ENCODE data around the gene TMEM243.
"Not testable (repeated sequence)": the region's sequence is repeated elsewhere in the genome, so short reads cannot be mapped to it uniquely, and the experiment has no call there.

Gene TMEM243, protein sequence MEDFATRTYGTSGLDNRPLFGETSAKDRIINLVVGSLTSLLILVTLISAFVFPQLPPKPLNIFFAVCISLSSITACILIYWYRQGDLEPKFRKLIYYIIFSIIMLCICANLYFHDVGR

DNA sequence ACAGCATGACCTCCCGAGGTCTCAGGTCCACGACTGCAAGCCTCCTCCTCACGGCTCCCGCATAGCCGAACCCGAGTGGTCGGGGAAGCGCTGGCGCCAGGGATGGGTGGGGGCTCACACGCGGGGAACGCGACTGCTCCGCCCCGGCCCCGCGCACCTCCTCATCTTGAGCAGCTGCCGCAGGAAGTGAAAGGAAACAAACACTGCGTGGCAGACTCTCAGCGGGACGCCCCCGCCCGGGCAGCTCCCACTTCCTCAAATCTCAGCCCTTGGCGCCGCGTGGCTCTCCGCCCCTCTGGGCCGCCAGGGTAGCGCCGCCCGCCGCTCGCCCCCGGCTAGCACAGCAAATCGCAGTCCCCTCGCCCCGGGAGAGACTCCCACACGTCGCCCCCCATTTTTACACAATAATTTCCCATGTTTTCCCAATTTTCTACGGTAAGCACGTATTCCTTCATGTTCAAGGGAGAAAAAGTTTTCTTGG lies at the start of gene TMEM243:
TMEM243 (minus strand) TSS at position 188 of the 481 bp plus-strand sequence. CDS start 229 bp downstream, outside the sequence.
- DNase-seq: peak; percentile 87

DNA sequence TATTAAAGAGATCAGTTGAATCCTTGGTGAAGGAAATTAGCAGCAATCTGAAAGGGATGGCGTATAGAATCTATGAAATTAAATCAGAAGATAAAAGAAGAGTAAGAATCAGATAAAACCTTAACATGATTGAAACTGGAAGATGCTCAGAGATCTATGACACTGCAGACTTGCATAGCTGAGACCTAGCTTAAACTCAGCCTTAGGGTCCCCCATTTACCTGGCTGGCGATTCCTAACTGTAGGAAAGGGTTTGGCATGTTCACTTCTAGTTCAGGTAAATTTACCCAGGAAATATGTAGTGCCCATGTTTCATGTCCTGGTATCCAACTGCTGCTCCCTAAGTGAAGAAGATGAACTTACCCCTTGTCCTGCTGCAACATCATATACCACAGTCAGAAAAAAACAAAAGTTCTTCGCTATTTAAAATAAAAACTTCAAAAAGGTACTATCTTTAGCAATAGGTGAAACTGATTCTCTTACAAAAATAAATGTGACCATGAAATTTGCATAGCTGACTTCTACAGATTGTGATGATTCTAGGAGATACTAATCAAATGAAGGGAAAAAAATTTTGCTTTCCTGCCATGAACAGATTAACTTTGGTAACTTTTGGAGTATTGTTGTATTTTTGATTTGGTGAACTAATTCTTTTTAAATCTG lies 47.8 kb upstream of the TMEM243 start:
- DNase-seq: no peak

DNA sequence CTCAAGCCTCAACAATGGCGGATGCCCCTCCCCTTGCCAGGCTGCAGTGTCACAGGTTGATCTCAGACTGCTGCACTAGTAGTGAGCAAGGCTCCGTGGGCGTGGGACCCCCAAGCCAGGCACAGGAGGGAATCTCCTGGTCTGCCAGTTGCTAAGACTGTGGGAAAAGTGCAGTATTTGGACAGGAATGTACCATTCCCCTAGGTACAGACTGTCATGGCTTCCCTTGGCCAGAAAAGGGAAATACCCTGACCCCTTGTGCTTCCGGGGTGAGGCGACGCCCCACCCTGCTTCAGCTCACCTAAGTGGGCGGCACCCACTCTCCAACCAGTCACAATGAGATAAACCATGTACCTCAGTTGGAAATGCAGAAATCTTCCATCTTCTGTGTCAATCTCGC lies 44.0 kb upstream of the TMEM243 start:
- no peak for DNase-seq

DNA sequence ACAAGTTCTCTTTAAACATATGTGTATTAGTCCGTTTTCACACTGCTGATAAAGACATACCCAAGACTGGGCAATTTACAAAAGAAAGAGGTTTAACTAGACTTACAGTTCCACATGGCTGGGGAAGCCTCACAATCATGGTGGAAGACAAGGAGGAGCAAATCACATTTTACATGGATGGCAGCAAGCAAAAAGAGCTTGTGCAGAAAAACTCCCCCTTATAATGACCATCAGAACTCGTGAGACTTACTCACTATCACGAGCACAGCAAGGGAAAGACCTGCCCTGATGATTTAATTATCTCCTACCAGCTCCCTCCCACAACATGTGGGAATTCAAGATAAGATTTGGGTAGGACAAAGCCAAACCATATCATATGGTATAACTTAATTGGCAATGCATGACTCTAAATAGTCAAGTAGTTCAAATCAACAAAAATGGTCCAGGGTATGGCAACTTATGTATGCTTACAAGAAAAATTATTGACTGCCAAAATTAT lies 34.1 kb upstream of the TMEM243 start:
- DNase-seq: no peak

DNA sequence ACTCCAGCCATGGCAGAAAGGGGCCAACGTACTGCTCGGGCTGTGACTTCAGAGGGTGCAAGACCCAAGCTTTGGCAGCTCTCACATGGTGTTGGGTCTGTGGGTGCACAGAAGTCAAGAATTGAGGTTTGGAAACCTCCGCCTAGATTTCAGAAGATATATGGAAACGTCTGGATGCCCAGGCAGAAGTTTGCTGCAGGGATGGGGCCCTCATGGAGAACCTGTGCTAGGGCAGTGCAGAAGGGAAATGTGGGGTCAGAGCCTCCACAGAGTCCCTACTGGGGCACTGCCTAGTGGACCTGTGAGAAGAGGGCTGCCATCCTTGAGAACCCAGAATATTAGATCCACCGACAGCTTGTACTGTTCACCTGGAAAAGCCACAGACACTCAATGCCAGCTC lies 26.1 kb upstream of the TMEM243 start:
- DNase-seq: not testable (repeated sequence)

DNA sequence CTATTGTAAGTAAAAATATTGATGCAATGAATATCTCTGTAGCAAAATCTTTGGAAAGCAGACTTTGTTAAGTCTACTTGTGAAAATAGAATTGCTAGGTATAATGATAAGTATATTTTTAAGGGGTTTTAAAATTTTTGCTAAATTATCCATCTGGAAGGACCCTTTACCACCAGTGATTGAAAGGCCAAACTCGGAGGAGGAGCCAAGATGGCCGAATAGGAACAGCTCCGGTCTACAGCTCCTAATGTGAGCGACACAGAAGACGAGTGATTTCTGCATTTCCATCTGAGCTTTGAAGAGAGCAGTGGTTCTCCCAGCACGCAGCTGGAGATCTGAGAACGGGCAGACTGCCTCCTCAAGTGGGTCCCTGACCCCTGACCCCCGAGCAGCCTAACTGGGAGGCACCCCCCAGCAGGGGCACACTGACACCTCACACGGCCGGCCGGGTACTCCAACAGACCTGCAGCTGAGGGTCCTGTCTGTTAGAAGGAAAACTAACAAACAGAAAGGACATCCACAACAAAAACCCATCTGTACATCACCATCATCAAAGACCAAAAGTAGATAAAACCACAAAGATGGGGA lies 19.0 kb upstream of the TMEM243 start:
- DNase-seq: not testable (repeated sequence)

DNA sequence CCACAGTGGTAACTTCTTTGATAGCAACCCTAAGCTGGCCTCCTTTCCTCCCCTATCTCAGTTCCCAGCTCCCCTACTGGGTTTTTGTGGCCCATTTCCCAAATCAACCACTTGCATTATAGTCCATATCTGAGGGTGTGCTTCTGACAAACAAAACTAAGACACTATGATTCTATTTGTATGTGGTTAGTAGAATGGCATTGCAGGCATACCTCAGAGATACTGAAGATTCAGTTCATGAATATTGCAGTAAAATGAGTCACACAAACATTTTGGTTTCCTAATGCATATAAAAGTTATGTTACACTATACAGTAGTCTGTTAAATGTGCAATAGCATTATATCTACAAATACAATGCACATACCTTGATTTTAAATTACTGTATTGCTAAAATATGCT lies 15.4 kb upstream of the TMEM243 start:
- no peak for DNase-seq

DNA sequence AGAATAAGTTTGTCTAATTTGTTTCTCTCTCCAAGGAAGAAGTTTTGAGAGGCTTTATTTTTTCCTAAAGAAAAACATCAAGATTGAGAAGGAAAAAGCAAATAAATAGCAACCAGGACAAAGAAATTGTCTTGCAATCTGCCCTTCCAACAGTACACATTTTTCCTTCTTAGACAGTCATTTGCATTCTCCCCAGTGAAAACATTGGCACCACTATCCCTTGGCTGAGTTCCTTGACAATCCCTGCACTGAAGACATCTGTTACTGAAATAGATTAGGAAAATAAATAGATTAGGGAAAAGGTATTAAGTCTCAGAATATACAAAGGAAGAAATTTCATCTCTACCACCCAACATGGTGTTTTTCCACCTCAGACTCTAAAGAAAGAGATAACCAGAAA lies 12.2 kb upstream of the TMEM243 start:
- DNase-seq: no peak

DNA sequence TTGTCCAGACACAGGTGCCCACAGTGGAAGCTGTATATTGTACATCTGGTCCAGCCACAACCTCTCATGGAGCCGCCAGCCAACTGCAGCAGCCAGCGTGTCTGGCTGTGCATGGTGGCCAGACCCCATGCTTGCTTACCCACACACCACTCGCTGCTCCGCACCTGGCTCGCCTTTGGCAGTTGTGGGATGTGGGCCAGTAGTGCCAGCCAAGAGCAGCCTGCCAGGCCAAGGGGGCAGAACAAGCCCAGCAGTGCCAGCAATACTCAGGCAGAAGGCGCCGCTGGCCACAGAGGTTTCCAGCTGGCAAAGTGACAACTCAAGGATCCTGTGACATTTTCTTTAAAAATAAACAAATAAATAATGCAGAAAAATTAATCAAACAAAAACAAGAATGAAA lies 11.7 kb upstream of the TMEM243 start:
- DNase-seq: no peak

DNA sequence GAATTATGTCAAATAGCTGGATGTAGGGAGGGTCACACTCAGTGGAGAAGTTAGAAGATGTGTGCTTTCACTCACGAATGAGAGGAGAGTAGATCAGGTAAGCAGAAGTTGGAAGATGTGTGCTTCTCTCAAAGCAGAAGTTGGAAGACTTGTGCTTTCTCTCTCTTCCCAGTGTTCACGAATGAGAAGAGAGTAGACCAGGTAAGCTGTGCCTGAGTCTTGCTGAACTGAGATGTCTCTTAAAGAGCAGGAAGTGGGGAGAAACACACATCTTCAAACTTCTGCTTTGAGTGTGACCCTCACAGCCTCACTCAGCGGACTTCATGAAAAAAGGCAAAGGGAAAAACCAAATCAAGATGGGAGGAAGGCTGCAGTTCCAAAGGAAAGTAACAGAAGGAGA lies 7.0 kb upstream of the TMEM243 start:
- no peak for DNase-seq

DNA sequence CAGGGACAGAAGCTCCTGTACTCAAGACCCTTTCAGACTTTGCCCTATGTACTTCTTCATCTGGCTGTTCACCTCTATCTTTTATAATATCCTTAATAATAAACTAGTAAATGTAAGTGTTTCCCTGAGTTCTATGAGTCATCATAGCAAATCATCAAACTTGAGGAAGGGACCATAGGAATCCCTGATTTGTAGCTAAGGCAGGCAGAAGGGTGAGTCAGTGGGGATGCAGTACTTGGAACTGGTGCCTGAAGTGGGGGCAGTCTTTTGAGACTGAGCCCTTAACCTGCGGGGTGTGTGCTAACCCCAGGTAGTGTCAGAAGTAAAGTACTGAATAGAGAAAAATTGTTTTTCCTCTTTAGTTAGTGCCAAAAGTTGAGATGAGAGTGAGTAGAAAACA lies 6.2 kb upstream of the TMEM243 start:
- DNase-seq: no peak

DNA sequence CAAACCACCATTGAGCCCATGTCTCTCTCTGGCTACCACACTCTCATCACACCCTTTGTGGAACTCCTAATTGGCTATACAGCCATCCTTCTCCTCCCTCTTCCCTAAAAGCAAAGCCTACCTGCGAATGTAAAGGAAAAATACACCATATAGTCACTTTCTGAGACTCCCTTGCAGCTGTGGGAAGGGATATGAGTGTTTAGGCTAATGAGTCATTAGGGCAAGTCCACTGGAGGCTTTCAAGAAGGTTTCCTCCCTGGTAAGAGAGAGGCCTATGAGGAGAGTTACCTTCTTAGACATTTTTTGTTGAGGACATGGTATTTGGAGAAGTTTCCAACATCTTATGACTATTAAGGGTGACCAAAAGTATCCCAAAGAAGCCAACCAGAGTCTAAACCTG lies 4.1 kb upstream of the TMEM243 start:
- no peak for DNase-seq

DNA sequence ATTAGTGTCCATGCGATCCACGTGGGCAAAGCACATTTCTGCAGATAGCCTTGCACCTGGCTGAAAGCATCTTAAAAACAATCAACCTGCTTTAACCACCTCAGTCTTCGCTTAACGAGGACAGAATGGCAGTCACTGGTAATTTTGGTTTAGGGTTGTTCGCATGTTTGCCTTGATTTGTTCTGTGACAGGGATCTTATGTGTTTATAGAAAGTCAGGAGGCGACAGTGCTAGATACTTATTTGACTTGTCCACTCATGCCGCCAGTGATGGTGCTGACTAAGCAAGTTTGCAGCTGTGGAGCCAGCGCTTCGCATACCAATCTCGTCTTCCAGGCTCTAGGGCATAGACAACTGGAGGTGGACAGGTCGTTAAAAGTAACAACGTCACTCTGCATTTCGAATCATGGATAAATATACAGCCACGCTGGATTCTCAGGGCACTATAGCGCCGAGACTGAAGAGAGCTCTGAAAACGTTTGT lies 1.2 kb upstream of the TMEM243 start:
- DNase-seq: no peak

DNA sequence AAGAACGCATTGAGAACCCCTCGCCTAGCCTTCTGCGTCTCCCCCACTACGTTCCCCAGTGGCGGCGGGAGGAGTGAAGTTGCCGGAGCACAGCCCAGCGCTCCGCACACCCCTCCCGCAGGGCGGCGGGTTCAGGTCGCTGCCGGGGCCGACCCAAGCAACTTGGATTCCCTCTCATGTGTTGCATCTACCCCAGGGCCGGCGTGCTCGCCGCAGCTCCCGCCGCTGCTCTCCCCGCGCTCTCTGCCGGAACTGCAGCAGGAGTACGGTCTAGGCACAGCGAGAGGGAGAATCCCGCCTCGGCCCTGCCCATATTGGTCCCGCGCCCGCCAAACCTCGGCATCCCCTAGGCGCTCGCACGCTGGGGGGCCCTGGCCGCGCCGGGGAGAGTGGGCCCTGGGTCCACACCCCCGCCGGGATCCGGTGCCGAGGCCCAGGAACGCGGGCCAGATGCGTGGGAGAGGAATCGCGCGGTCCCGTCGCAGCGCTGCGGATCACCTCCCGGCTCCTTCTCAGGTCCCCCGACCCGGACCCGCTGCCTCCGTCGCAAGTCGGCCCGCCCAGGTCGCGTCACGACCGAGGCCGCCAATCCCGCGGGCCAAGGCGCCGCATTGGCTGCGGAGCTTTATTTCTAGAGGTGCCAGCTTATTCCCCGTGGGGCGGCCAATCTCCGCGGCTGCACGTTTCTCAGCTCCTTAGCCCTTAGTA lies 648 bp upstream of the TMEM243 start:
- DNase-seq: peak; percentile 86

DNA sequence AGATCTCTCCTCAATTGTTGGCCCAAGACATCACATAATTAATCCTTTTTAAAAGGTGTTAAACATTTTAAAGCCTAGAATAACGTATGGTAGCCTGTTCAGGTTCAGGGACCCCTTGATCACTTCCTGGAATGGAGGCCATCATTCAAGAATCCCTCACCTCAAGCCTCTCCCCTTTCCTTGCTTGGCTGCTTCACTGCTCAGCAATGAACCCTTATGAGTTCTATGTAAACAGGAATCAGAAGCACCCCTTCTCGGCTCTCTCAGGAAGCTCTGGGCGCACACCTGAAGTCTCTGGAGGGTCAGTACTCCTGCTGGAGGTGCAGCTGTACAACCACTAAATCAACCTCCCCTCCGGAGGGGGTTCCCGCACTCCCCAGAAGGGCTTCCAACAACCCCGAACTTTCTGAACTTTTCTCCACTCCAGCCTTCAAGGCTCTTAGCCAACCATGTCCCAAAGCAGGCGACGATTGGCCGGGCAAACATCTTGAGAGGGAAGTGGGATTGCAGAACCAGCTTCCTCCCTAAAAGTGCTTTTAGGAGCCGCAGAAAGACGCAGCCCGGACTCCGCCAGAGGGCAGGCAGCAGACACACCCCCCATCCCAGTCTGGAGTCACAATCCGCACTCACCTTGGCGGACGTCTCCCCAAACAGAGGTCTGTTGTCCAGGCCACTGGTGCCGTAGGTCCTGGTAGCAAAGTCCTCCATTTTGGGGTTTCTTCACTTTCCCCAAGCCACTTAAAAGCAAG lies 562 bp downstream of the TMEM243 start:
- peak; percentile 43 for DNase-seq

DNA sequence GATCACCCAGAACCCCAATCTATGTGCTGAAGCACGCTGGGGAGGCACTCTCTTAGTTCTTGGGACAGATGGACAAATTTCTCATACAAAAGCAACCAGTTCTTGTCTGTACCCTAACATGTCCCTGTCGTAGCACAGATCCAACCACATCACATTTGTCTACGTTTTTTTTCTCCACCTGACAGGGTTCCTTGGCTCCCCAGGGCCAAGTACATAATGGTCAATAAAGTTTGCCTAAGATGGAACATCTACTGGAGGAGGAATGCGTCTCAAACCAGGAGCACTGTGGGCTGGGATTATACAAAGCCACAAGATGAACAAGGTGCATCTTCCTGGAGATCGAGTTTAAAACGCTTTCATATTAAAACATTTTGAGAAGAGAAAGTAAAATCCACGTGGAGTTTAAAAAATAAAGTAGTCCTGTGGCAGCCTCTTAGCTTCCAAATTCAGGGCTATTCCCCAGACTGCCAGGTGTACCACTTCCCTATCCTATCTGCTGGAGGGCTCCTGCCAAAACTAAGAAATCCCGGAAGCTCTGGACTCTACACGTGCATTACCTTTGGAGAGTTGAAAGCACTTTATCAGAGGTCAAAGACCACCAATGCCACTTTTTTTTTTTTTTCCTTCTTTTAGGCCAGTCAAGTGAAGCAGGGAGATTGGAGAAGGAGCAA lies 1.4 kb downstream of the TMEM243 start:
- DNase-seq: no peak

DNA sequence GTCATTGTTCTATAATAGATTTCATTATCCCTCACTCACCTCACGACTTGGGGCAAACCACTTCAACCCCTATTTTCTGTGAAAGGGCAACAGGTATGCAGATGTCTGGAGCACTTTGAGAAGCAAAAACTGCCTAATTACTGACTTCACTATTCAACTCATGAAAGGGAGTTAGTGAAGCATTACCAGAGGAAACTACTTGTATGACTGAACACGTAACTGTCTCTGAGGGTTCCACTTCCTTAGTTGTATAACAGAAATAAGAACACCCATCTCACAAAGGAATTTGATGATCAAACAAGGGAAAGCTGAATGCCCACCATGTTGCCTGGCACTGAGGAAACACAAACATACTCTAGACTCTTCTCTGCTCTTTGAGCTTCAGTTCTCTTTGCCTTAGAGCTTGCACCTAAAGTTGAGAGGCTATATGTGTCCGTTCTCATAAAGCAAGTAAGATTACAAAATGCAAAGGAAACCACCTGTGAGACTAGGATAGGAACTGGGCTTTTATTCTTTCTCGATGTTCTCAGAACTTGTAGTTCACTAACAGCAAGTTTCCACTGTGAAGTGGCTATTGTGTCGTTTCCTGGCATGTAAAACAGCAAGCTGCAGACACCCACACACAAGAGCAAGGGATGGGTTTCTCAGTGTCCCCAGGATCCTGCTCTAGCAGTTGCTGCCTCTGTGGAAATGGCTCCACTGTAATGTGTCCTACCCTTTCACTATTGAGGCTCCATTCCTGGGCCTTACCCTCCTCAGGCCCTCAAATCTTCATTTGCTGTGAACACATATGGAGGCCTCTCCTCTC lies 2.6 kb downstream of the TMEM243 start:
- peak; percentile 37 for DNase-seq

DNA sequence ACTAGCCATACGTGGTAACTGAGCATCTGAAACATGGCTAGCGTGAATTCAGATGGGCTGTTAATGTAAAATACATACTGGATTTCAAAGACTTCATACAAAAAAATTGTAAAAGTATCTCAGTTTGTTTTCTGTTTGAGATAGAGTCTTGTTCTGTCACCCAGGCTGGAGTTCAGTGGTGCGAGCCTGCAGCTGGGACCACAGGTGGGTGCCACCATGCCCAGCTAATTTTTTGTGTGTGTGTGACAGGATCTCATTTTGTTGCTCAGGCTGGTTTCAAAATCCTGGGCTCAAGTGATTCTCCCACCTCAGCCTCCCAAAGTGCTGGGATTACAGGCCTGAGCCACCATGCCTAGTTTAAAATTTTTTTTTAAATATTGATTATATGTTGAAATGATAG lies 4.5 kb downstream of the TMEM243 start:
- DNase-seq: no peak

DNA sequence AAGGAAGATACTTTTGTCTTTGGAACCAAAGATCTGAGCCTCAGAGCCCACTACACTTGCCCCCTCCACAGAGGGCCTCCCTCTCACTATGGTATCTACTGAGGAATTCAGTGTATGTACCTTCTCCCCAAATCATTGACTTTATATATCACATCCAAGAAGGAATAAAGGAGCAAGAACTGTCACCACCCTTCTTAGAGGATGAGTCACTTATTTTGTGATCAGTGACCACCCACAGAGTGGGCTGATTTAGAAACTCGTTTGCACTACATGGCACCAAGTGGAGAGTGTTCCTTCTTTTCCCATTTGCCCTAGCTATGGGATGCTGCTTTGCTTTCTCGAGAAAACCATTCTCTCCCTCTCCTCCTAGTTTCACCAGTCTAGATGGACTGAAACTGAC lies 5.7 kb downstream of the TMEM243 start:
- DNase-seq: no peak

DNA sequence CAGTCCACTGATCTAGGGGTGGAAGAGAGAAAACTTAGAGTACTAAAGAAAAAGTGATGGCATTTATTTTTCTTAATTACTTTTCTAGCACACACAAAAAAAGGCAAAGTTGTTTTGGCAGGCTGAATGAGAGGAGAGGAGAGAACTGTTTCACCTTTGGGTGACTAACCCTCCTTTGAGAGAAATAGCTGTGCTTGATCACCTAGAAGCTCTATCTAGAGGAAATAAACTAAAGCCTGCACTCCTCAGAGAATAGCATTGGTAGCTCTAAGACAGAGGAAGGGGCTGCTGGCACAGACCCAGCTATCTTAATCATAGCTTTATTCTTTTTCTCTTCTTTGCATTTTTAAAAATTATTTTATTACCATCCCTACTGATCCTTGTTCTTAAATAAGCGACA lies 6.3 kb downstream of the TMEM243 start:
- DNase-seq: peak; percentile 50

DNA sequence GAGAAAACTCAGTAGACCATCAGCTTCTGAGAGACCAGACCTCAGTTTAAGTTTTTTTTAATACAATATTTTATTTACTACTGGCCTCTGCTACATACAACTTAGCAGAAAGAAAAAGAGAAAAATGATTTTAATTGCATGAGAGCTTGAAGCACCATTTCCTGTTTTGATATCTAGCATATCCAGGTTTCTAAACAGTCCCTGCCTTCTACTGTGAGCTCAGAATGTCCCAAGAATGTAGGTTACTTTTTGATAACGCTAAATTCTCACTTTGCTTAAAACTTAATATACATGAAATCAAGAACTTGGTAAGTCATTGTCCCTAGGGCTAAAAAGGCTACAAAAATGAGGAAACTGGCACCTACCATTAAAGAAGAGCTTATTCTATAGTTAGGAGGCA lies 7.0 kb downstream of the TMEM243 start:
- no peak for DNase-seq
